ENCODE results near the gene TBC1D5.

The TBC1D5 gene

GRCh38 chr3:17590465-17590864 lies 152.0 kb downstream of the TBC1D5 start:
- DNase-seq (ENCODE audit: low read depth, low spot score), result no peak

- no peak for DNase-seq (ENCODE audit: low read depth, low spot score)
These were observed 152.5 kb downstream of the TBC1D5 start for GRCh38 chr3:17589888-17590287.

GRCh38 chr3:17588422-17588821 lies 154.0 kb downstream of the TBC1D5 start:
- no peak for DNase-seq (ENCODE audit: low read depth, low spot score)

DNA sequence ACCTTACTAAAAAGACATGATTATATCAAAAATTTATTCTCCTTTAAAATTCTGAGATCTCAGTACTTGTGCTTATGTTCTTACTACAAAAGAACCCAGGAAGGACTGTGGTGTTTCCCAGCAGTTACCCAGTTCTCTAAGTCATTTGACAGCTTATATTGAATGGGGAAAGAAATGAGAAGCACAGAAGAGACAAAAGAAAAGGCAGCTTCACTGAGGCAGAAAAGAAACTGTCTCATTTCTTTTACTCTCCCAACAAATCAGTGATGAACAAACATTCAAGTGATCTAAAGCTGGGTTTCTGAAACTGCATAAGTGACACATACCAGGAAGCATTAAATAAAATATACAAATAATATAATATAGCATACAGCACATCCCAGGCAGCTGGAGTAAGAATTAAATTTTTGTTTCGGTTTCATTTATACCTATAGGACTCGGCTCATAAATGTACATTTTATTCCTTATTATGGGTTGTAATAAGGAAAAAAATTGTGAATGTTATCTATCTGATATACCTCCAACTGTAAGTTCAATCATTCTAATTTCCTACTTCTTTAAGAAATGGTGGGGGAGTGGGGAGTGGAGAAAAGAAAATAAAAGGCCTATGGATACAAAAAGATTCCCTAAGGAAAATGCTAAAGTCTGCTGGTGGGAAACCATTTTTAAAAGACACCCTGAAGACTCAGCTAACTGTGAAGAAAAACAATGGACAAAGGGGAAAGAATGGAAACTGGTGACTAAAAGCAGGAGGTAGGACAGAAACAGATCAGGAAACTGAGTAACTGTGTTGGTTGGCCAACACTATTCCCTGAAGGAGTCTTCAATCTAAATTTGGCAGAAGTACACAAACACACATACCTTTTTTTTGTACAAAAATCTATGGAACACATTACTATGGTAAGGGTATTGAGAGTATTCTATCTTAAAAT lies 156.8 kb downstream of the TBC1D5 start:
- DNase-seq (ENCODE audit: low read depth, low spot score), result no peak

- no peak for DNase-seq (ENCODE audit: low read depth, low spot score)
These were observed 158.4 kb downstream of the TBC1D5 start for GRCh38 chr3:17584066-17584465.

GRCh38 chr3:17583530-17583929 lies 158.9 kb downstream of the TBC1D5 start:
- DNase-seq (ENCODE audit: low read depth, low spot score), result no peak

DNA sequence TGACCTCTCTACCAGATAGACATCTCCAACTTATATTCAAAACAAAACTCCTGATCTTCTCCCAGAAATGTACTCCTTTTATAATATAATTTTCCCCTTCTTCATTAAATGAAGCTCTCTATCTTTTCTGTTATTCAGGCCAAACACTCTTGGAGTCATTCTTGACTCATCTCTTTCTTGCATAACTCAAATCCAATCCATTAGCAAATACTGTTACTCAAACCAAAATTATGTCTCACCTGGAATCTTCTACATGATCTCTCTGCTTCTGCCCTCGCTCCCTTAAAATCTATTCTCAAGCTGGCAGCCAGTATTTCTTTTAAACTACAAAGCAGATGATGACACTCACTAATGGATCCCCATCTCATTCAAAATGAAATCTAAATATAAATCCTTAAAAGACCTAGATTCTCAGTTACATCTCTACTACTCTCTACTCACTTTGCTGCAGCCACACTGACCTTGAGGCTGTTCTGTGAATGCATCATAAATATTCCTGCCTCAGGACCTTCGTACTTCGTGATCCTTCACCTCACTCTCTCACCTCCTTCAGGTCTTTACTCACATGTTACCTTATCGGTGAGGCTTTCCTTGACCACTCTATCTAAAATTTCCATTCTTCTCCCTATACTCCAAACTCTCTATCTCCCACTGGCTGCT lies 160.9 kb downstream of the TBC1D5 start:
- no peak for DNase-seq (ENCODE audit: low read depth, low spot score)

DNA sequence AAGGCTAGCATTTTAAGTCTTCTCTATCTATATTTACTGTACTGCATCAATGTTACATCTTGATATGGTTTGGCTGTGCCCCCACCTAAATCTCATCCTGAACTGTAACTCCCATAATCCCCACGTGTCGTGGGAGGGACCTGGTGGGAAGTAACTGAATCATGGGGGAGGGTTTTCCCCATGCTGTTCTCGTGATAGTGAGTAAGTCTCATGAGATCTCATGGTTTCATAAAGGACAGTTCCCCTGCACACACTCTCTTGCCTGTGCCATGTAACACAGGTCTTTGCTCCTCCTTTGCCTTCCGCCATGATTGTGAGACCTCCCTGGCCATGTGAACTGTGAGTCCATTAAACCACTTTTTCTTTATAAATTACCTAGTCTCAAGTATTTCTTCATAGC lies 161.5 kb downstream of the TBC1D5 start:
- DNase-seq (ENCODE audit: low read depth, low spot score), result no peak

- no peak for DNase-seq (ENCODE audit: low read depth, low spot score)
These were observed 163.0 kb downstream of the TBC1D5 start for GRCh38 chr3:17579289-17580031.

DNA sequence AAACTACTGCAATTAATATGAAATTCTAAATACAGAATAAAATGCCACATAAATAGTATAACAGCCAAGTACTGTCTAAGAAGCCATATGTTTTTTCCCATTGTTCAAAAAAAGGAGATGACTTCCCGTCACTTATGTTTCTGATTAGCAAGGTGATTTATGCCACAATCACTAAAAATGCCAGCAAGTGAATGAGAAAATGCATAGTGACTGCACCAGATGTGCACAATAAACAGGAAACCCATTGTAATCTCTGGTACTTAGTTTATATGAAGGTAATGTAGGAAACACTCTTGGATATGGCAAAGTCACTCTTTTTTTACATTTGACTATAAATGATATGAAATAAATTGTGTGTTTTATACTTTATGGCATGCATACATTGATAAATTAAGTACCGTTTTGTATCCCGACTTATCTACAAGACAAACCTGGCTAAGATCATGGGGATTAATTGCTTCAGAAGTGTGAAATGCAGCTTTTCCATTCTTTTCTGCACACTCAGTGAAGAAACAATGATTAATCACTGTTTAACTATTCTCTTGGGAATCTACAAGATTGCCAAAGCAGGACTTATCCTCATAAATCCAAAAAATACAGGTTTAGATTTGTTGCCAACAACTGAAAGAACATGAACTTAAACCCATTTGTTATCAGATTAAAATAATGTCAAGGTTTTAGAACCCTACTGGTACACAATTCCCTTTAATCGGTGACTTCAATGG lies 164.5 kb downstream of the TBC1D5 start:
- no peak for DNase-seq (ENCODE audit: low read depth, low spot score)

DNA sequence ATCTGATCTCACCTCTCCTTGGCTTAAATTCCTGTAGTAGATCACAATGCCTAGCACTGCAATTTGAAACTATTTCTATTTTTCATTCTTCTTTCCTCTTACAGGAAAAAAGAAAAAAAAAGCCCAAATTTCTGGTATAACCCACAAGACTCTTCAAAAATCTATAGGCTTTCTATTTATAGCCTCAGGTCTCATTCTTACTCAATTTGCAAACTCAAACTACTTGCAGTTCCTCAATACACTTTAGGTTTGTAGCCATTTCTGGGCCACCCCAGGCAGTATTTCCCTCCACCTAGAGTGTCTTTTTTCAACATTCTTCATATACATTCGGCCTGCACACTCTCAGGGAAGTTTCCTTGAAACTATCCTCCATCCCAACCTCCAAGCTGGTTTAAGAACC lies 169.0 kb downstream of the TBC1D5 start:
- DNase-seq (ENCODE audit: low read depth, low spot score), result no peak

GRCh38 chr3:17571686-17572085 lies 170.7 kb downstream of the TBC1D5 start:
- DNase-seq (ENCODE audit: low read depth, low spot score), result no peak

- no peak for DNase-seq (ENCODE audit: low read depth, low spot score)
These were observed 179.6 kb downstream of the TBC1D5 start for GRCh38 chr3:17562845-17563244.

DNA sequence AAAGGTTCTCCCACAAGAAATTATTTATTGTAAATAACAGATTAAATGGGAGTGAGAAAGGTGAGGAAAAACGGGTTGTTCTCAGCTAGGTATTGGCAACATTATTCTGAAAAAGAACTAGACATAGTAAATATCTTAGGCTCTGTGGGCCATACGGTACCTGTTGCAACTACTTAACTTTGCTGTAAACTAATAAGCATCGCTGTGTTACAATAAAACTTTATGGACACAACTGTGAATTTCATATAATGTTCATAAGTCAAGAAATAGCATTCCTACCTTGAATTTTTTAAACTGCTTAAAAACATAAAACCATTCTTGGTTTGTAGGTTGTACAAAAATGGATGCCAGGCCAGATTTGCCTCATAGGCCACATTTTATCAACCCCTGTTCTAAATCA lies 183.9 kb downstream of the TBC1D5 start:
- no peak for DNase-seq (ENCODE audit: low read depth, low spot score)

DNA sequence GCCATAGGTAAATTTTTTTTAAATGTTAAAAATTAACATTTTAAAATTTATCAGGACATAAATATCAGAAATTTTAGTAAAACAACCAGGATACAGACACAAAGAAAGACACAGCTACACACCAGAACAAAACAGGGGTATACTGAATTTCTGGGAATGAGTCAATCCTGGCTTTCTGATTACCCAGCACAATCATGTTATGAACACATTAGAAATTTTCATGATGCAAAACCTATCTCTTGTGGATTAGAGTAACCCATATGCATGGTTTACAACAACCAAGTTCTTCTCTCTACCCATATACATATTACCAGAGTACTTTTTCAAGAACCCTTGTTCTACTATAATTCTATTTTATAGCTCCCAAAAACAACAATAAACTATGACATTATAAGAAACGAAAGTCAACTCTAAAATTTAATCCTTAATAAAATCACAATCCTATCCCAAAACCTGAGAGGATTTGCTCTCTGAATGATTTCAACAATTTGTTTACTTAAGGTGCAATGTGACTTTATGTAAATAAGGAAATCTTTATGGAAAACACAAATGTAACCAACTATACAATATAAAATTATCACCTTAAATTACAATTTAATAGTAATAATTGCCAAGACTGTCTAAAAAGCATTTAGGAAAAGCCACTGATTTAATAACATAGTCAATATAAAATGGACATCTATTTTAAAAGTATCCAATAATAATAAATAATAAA lies 184.5 kb downstream of the TBC1D5 start:
- DNase-seq (ENCODE audit: low read depth, low spot score), result no peak

DNA sequence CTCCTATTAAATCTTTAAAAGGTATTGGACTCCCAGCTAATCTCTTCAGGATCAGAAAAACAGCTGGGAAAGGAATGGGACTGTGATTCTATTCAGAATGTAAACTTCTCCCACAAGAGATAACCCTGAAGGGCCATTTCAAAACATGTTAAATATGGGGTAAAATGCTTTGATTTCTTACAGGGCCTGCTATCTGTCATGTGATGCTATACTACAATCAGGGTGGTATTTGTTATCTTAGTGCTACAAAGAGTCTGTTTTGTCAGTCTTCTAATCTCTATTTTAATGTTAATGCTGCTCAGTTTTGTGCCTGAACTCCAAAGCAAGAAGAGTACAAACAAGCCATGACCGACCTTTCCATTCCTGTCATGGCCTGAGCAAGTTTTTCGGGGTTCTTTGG lies 186.9 kb downstream of the TBC1D5 start:
- no peak for DNase-seq (ENCODE audit: low read depth, low spot score)

DNA sequence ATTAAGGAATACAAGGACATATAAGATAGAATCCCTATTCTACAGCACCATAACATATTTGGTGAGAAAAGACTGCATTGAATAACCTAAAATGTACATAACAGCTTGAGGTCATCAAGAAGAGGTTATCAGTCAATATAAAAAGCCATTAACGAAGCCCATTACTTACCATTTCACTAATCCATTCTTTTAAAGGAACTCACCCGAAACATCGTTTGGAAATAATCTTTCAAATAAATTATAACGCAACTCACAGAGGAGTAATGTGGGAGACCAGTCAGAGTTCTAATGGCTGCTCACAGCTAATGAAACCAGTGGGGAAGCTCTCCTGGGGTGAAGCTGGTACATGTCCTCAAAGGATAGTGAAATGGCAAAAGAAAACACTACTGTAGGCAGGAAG lies 188.4 kb downstream of the TBC1D5 start:
- DNase-seq (ENCODE audit: low read depth, low spot score), result no peak

GRCh38 chr3:17553080-17553479 lies 189.4 kb downstream of the TBC1D5 start:
- DNase-seq (ENCODE audit: low read depth, low spot score), result no peak

DNA sequence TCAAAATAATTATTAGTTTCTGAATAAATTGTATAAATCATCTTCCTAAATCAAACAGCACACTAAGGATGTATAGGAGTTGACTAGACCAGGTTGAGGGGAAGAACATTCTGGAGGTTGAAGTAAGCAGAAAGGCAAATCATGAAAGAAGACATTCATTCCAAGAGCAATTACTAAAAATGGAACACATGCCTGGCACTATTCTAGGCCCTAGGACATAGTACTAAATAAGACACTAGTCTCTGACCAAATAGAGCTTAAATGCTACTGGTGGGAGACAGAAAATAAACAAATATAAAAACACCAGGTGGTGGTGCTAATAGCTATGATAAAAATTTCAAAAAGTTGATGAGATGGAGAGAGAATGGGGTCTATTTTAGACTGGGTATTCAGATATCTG lies 190.1 kb downstream of the TBC1D5 start:
- DNase-seq (ENCODE audit: low read depth, low spot score), result no peak

DNA sequence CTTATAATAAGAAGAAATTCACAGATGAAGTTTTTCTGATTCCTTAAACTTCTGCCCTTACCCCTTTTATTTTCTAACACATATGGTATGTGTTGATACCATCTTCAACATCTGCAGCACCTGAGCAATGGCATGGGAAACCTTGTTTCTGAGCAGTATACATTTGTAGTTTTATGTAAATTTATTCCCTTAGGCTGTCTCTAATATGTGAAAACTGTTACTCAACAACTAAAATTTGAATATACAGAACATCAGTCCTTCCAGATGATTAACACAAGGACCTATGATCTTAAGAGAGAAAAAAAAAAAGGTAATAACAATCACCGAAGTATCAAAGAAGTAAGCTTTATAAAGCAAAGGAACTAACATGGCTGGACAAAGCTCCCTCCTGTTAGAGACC lies 190.5 kb downstream of the TBC1D5 start:
- no peak for DNase-seq (ENCODE audit: low read depth, low spot score)

- no peak for DNase-seq (ENCODE audit: low read depth, low spot score)
These were observed 191.1 kb downstream of the TBC1D5 start for GRCh38 chr3:17551333-17551732.

Measured in activated CD4-positive, CD25-positive, alpha-beta regulatory T cell treated with anti-CD3 and anti-CD28 coated beads, Interleukin-2, amount 50 U/mL, for 16 hours (primary cell).